HG02571 (cell line): ENCODE data around the gene PTCD1.

Source experiments
- ATAC-seq: cut with Tn5 transposase; IDR thresholded peaks from one replicate; pipeline ENCODE4 v1.9.1; 2021; ENCODE audit warnings: mild to moderate bottlenecking, moderate library complexity; ENCODE audit not compliant: unreplicated experiment

Gene PTCD1

GRCh38 chr7:99372275-99373090, 66.1 kb downstream of the PTCD1 start:
- no peak for ATAC-seq

GRCh38 chr7:99371376-99371920, 67.2 kb downstream of the PTCD1 start:
- no peak for ATAC-seq

- ATAC-seq, result no peak
Observed at GRCh38 chr7:99369767-99370391, 68.7 kb downstream of the PTCD1 start.

- ATAC-seq, result no peak
Observed at GRCh38 chr7:99368750-99369389, 69.7 kb downstream of the PTCD1 start.
